CD4-positive, alpha-beta memory T cell (primary cell): Measurements from ENCODE around the gene ANKRD55. TPM values are rescaled to one million over a fixed set of nuclear protein-coding genes. Genes with fewer than 3 reads are reported as not detected.

Experiments used
- CTCF ChIA-PET: fragments of 350-600 bp; sonication (Branson Sonifier 250); formaldehyde crosslinking; loops from one replicate; lab custom pipeline; 2021; ENCODE audit warnings: inconsistent platforms; ENCODE audit not compliant: partially characterized antibody; lab: Charles Lee
- POLR2A ChIA-PET: fragments of 350-600 bp; sonication (Branson Sonifier 250); formaldehyde crosslinking; loops from one replicate; lab custom pipeline; 2021; ENCODE audit not compliant: partially characterized antibody; lab: Charles Lee
- DNase-seq, 5 donors: peaks; one replicate each; pipeline versions ENCODE4 v3.0.0 to v3.0.0-alpha.2; 2020 to 2022; ENCODE audit warnings: mixed read lengths in 1 of 5
- H3K27ac ChIP-seq: one replicate; pipeline ENCODE4 v1.7.0; 2013; ENCODE audit warnings: low read depth, low read length
- H3K27me3 ChIP-seq: 2 replicates; pipeline ENCODE4 v1.7.0; 2013; ENCODE audit warnings: mild to moderate bottlenecking, low read length, moderate library complexity; ENCODE audit not compliant: insufficient read depth
- H3K36me3 ChIP-seq: 2 replicates; pipeline ENCODE4 v1.7.0; 2013; ENCODE audit warnings: mild to moderate bottlenecking, low read length, moderate library complexity; ENCODE audit not compliant: insufficient read depth
- H3K4me1 ChIP-seq: 2 replicates; pipeline ENCODE4 v1.7.0; 2013; ENCODE audit warnings: mild to moderate bottlenecking, low read length, moderate library complexity; ENCODE audit not compliant: insufficient read depth
- H3K4me3 ChIP-seq, 2 donors: one replicate each; pipeline ENCODE4 v1.7.0; 2013; ENCODE audit warnings: low read length in 2 of 2, mild to moderate bottlenecking in 1 of 2
- H3K9me3 ChIP-seq, 2 donors: one replicate each; pipeline ENCODE4 v1.7.0; 2013; ENCODE audit warnings: low read length in 2 of 2, control low read depth in 1 of 2; ENCODE audit not compliant: control insufficient read depth in 1 of 2
- H3K27ac Mint-ChIP-seq, 7 donors: one replicate each; pipeline ENCODE4 v1.8.0; 2020 to 2021; ENCODE audit warnings: mixed read lengths in 7 of 7, mild to moderate bottlenecking in 6 of 7, inconsistent platforms in 3 of 7, moderate library complexity in 3 of 7
- H3K27me3 Mint-ChIP-seq, 2 donors: one replicate each; pipeline ENCODE4 v1.8.0; 2020 to 2021; ENCODE audit warnings: mixed read lengths in 2 of 2
- H3K36me3 Mint-ChIP-seq, 2 donors: one replicate each; pipeline ENCODE4 v1.8.0; 2020 to 2021; ENCODE audit warnings: mixed read lengths in 2 of 2, inconsistent platforms in 1 of 2, mild to moderate bottlenecking in 1 of 2
- H3K4me1 Mint-ChIP-seq, 4 donors: one replicate each; pipeline ENCODE4 v1.8.0; 2020 to 2021; ENCODE audit warnings: mixed read lengths in 4 of 4, mild to moderate bottlenecking in 1 of 4
- H3K4me3 Mint-ChIP-seq, 8 donors: one replicate each; pipeline ENCODE4 v1.8.0; 2020 to 2021; ENCODE audit warnings: mixed read lengths in 8 of 8, mild to moderate bottlenecking in 7 of 8, moderate library complexity in 6 of 8, inconsistent platforms in 3 of 8
- H3K9me3 Mint-ChIP-seq, 8 donors: one replicate each; pipeline ENCODE4 v1.8.0; 2020 to 2021; ENCODE audit warnings: mixed read lengths in 8 of 8, mild to moderate bottlenecking in 5 of 8, inconsistent platforms in 3 of 8, moderate library complexity in 1 of 8
- intact Hi-C: fragments of 100-400 bp; cut with micrococcal nuclease; formaldehyde crosslinking; loops from one replicate; pipeline ENCODE4 v1.15.1; 2023
- polyA plus RNA-seq, 2 donors: library from polyadenylated mRNA; unstranded; fragments of 300-500 nt; fragmentation: Illumina TruSeq; gene quantifications; one replicate each; pipeline ENCODE4 v1.2.3, GENCODE V29; 2021
- total RNA-seq, 2 experiments: library from RNA; stranded (reverse); gene quantifications; one replicate each; pipeline ENCODE4 v1.2.3, GENCODE V29; 2021

The ANKRD55 gene
- total and polyA plus RNA-seq, 4 experiments from 2014 or later, result 8.3 to 17.8 (median 12.3) TPM

GRCh38 chr5:56093970-56094369, 139.2 kb downstream of the ANKRD55 start:
- no peak overlapping the region for H3K27ac ChIP-seq
- DNase-seq, result no peak
- no peak overlapping the region for H3K4me3 ChIP-seq
- peaks cover 76% of the 10 kb centered on the region for H3K4me1 ChIP-seq
- Mint-ChIP-seq H3K4me3 (peak overlapping the region in 2 of 8 donors; percentile 46 to 69), H3K27ac (peak overlapping the region in 5 of 7 donors; percentile 5 to 89 (median 73)), H3K4me1 (peaks cover 44 to 76% (median 56%) of the 10 kb centered on the region in 4 donors), H3K36me3 (peaks cover 0 to 3% of the 10 kb centered on the region in 2 donors), H3K9me3 (peaks cover 0 to 4% (median 0%) of the 10 kb centered on the region in 8 donors), H3K27me3 (no peaks in the 10 kb centered on the region)
- intact Hi-C loops, result loop anchor here (2.0 kb wide), 2 partner anchors 99 to 111 kb away; partner anchors contain the start of gene IL6ST
- H3K9me3 ChIP-seq, result no peaks in the 10 kb centered on the region
- H3K36me3 ChIP-seq, result no peaks in the 10 kb centered on the region
- POLR2A ChIA-PET, result interaction anchor here (0.7 to 2.2 kb wide), 9 partner anchors 8 to 99 kb away, joined by 3 to 7 read pairs (median 3); partner anchors contain the start of gene IL6ST
- CTCF ChIA-PET, result interaction anchor here (1.0 to 2.4 kb wide), 4 partner anchors 10 to 116 kb away, joined by 3 to 12 read pairs (median 5); no protein-coding TSS in a partner anchor
- H3K27me3 ChIP-seq, result no peaks in the 10 kb centered on the region

- Histone ChIP-seq H3K4me1 (peaks cover 64% of the 10 kb centered on the region), H3K36me3 (no peaks in the 10 kb centered on the region), H3K9me3 (no peaks in the 10 kb centered on the region), H3K27ac (no peak overlapping the region), H3K4me3 (no peak overlapping the region), H3K27me3 (no peaks in the 10 kb centered on the region)
- no peaks in the 10 kb centered on the region for H3K27me3 Mint-ChIP-seq
- peaks cover 0 to 3% of the 10 kb centered on the region in 2 donors for H3K36me3 Mint-ChIP-seq
- H3K9me3 Mint-ChIP-seq, result peaks cover 0 to 4% (median 0%) of the 10 kb centered on the region in 8 donors
- ChIA-PET CTCF (no interaction called here), POLR2A (interaction anchor here (0.5 to 1.0 kb wide), 4 partner anchors 21 to 98 kb away, joined by 3 to 4 read pairs (median 3); partner anchors contain the start of gene IL6ST)
- intact Hi-C loops, result no loop called here
- H3K4me3 Mint-ChIP-seq, result peak overlapping the region in 5 of 8 donors; percentile 17 to 55 (median 49)
- peak overlapping the region; percentile 49 to 86 (median 76) for H3K27ac Mint-ChIP-seq
- DNase-seq, result no peak
- peaks cover 35 to 66% (median 45%) of the 10 kb centered on the region in 4 donors for H3K4me1 Mint-ChIP-seq
These were observed 141.0 kb downstream of the ANKRD55 start for GRCh38 chr5:56092115-56092514.

DNA sequence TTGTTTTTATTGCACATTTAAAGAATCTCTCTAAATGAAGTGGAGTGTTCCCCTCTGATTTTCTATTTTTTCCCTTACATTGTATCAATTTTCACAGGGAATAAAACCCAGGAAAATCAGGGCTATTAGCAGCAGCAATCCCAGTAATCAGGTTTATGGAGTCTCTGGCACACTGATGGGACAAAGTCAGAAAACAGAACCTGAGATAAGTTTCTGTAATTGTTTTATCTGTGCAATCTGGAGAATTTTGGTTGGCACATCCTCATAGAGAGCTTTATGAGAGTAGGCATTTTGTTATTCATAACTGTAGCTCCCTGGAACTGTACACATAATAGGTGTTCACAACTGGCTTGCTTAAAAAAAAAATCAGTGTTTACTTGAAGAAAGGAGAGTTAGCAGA, 141.5 kb downstream of the ANKRD55 start:
- H3K4me1 Mint-ChIP-seq, result peaks cover 34 to 62% (median 45%) of the 10 kb centered on the region in 4 donors
- H3K4me1 ChIP-seq, result peaks cover 61% of the 10 kb centered on the region

DNA sequence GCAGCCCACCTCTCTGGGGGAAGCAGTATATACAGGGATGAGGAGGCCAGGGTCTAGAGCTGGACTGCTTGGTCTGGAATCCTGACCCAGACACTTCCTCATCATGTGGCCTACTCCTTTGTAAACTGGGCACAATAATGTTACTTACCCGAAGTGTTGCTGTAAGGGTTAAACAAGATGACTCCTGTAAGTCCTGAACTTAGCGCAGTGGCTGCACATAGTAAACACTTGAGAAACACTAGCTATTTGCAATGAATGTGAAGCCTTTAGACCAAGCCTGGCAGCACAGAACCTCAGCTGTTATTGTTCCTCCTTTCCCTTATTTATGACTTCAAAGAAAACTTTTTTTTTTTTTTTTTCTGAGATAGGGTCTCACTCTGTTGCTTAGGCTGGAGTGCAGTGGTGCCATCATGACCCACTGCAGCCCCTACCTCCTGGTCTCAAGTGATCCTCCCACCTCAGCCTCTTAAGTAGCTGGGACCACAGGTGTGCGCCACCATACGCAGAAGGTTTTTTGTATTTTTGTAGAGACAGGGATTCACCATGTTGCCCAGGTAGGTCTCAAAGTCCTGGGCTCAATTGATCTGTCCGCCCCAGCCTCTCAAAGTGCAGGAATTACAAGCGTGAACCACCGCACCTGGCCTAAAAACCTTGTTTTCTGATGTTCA, 142.2 kb downstream of the ANKRD55 start:
- Histone ChIP-seq H3K27ac (no peak overlapping the region), H3K9me3 (no peaks in the 10 kb centered on the region), H3K4me3 (no peak overlapping the region), H3K27me3 (no peaks in the 10 kb centered on the region), H3K4me1 (peaks cover 54% of the 10 kb centered on the region), H3K36me3 (no peaks in the 10 kb centered on the region)
- POLR2A ChIA-PET, result interaction anchor here (0.6 to 1.9 kb wide), 5 partner anchors 9 to 97 kb away, joined by 3 to 5 read pairs (median 4); partner anchors contain the start of gene IL6ST
- intact Hi-C loops, result no loop called here
- Mint-ChIP-seq H3K27me3 (no peaks in the 10 kb centered on the region), H3K27ac (peak overlapping the region in 4 of 7 donors; percentile 14 to 76 (median 49)), H3K4me1 (peaks cover 33 to 57% (median 45%) of the 10 kb centered on the region in 4 donors), H3K36me3 (peaks cover 0 to 3% of the 10 kb centered on the region in 2 donors), H3K9me3 (peaks cover 0 to 4% (median 0%) of the 10 kb centered on the region in 8 donors), H3K4me3 (peak overlapping the region in 4 of 8 donors; percentile 5 to 74 (median 39))
- CTCF ChIA-PET, result interaction anchor here (0.7 kb wide), 3 partner anchors 35 to 327 kb away, joined by 3 to 4 read pairs (median 3); no protein-coding TSS in a partner anchor
- no peak for DNase-seq

More for the DNA sequence above, 141.5 kb downstream of the ANKRD55 start:
- no peaks in the 10 kb centered on the region for H3K9me3 ChIP-seq
- H3K27ac ChIP-seq, result no peak overlapping the region
- H3K36me3 Mint-ChIP-seq, result peaks cover 0 to 3% of the 10 kb centered on the region in 2 donors
- no peak for DNase-seq
- H3K27ac Mint-ChIP-seq, result peak overlapping the region; percentile 14 to 82 (median 53)
- H3K36me3 ChIP-seq, result no peaks in the 10 kb centered on the region
- H3K27me3 ChIP-seq, result no peaks in the 10 kb centered on the region
- POLR2A ChIA-PET, result interaction anchor here (1.0 to 1.7 kb wide), 4 partner anchors 8 to 97 kb away, joined by 3 to 4 read pairs (median 4); partner anchors contain the start of gene IL6ST
- no peak overlapping the region for H3K4me3 ChIP-seq
- H3K9me3 Mint-ChIP-seq, result peaks cover 0 to 4% (median 0%) of the 10 kb centered on the region in 8 donors
- intact Hi-C loops, result no loop called here
- CTCF ChIA-PET, result interaction anchor here (0.7 kb wide), 1 partner anchor 34 kb away, joined by 4 read pairs; no protein-coding TSS in a partner anchor
- H3K27me3 Mint-ChIP-seq, result no peaks in the 10 kb centered on the region
- peak overlapping the region in 6 of 8 donors; percentile 5 to 74 (median 51) for H3K4me3 Mint-ChIP-seq

DNA sequence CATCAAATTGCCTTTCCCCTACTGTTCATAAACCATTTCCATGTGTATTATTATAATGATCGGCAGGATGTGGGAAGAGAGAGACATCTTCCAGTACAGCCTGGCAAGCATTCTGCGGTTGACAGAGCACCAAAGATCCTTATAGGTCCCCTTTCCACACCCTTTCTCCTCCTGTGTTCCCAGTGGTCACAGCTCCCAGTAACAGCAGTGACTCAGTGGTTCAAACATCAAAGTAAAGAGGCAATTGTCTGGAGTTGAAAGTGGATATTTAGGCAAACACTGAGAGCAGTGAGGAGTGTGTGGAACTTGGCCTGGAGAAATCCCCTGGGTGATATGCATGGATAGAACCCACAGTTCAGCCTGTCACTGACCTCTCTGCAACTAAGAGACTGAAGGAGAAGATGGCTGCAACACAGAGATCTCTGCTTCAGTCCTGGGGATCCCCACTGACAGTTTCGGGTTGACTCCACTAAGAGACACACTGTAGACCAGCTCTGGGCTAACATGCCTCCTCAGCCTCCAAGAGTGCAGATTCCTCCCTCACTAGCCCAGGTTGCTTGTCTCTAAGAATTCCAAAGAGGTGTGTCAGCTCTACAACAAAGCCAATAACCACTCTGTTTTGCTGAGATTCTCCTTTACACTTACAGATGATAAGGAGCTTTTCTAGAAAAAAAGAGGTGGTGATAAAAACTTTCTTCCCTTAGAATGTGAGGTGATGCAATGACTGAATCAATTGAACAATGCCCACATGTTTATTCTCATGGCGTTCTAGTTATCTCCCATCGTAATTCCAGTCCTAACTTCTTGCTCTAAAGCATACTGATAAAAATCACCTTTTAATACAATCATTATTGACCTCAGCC, 143.9 kb downstream of the ANKRD55 start:
- Mint-ChIP-seq H3K36me3 (peaks cover 0 to 3% of the 10 kb centered on the region in 2 donors), H3K27ac (no peak overlapping the region), H3K27me3 (no peaks in the 10 kb centered on the region), H3K4me3 (peak overlapping the region in 2 of 8 donors; percentile 24 to 35), H3K4me1 (peaks cover 23 to 50% (median 38%) of the 10 kb centered on the region in 4 donors), H3K9me3 (peaks cover 0 to 4% (median 0%) of the 10 kb centered on the region in 8 donors)
- no peak overlapping the region for H3K27ac ChIP-seq
- peaks cover 49% of the 10 kb centered on the region for H3K4me1 ChIP-seq
- CTCF ChIA-PET, result interaction anchor here (0.8 kb wide), 1 partner anchor 13 kb away, joined by 3 read pairs; no protein-coding TSS in a partner anchor
- H3K4me3 ChIP-seq, result no peak overlapping the region
- H3K27me3 ChIP-seq, result no peaks in the 10 kb centered on the region
- no peak for DNase-seq
- no peaks in the 10 kb centered on the region for H3K9me3 ChIP-seq
- no peaks in the 10 kb centered on the region for H3K36me3 ChIP-seq
- intact Hi-C loops, result no loop called here
- POLR2A ChIA-PET, result interaction anchor here (1.9 kb wide), 1 partner anchor 77 kb away, joined by 5 read pairs; no protein-coding TSS in a partner anchor

DNA sequence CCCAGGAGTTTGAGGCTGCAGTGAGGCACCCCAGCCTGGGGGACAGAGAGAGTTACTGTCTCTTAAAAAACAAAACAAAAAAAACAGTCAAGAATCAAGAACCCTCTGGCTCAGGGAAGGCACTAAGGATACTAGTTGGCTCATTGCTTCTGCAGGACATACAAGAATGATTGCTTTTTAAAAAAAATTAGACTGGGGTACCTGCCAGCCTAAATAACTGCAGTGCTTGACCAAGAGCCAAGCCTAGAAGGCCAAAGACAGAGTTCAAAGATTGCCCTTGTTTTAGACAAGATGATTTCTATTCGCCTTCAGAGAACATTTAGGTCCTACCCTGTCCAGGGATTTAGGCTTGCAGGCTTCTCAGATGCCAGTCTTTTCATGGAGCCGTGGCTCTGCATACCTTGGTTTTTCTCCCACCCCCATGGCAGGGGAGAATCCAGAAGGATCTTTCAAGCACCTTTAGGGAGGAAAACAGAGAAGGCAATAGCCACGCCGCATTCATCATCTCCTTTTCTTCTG, 144.6 kb downstream of the ANKRD55 start:
- ChIA-PET CTCF (no interaction called here), POLR2A (no interaction called here)
- H3K27me3 ChIP-seq, result no peaks in the 10 kb centered on the region
- DNase-seq, result no peak
- Mint-ChIP-seq H3K4me1 (peaks cover 23 to 47% (median 37%) of the 10 kb centered on the region in 4 donors), H3K9me3 (peaks cover 0 to 4% (median 0%) of the 10 kb centered on the region in 8 donors), H3K4me3 (peak overlapping the region in 1 of 8 donors; percentile 35), H3K27ac (no peak overlapping the region), H3K36me3 (peaks cover 0 to 3% of the 10 kb centered on the region in 2 donors), H3K27me3 (no peaks in the 10 kb centered on the region)
- no peaks in the 10 kb centered on the region for H3K36me3 ChIP-seq
- H3K9me3 ChIP-seq, result no peaks in the 10 kb centered on the region
- intact Hi-C loops, result no loop called here
- H3K27ac ChIP-seq, result no peak overlapping the region
- peaks cover 42% of the 10 kb centered on the region for H3K4me1 ChIP-seq
- no peak overlapping the region for H3K4me3 ChIP-seq
